CD4-positive, alpha-beta T cell treated with Interleukin-2 at 100 ng/mL for 4 hours (primary cell): ENCODE results near the gene DGKK.

Experiments used
- DNase-seq: peaks from one replicate; pipeline ENCODE4 v3.0.0-alpha.2; 2020; ENCODE audit warnings: low spot score

Gene DGKK

GRCh38 chrX:50470103-50471031 lies at the start of gene DGKK:
Gene DGKK (minus strand): TSS chrX:50470825. CDS start chrX:50470678, 147 bp downstream.
- DNase-seq, result no peak

- no peak for DNase-seq
Observed at GRCh38 chrX:50514811-50515210, 44.2 kb upstream of the DGKK start.

- DNase-seq, result no peak
Observed at GRCh38 chrX:50497114-50497513, 26.5 kb upstream of the DGKK start.

- no peak for DNase-seq
Observed at GRCh38 chrX:50495616-50496015, 25.0 kb upstream of the DGKK start.

GRCh38 chrX:50492720-50493119 lies 22.1 kb upstream of the DGKK start:
- no peak for DNase-seq

GRCh38 chrX:50484662-50485061 lies 14.0 kb upstream of the DGKK start:
- no peak for DNase-seq

GRCh38 chrX:50483283-50483682 lies 12.7 kb upstream of the DGKK start:
- no peak for DNase-seq

GRCh38 chrX:50475208-50475607 lies 4.6 kb upstream of the DGKK start:
- no peak for DNase-seq

GRCh38 chrX:50471390-50471789 lies 765 bp upstream of the DGKK start:
- DNase-seq, result no peak

- DNase-seq, result no peak
Observed at GRCh38 chrX:50469206-50469605, 1.4 kb downstream of the DGKK start.

- DNase-seq, result no peak
Observed at GRCh38 chrX:50459615-50460014, 11.0 kb downstream of the DGKK start.

- no peak for DNase-seq
Observed at GRCh38 chrX:50458483-50458882, 12.1 kb downstream of the DGKK start.

- DNase-seq, result no peak
Observed at GRCh38 chrX:50456712-50457484, 13.7 kb downstream of the DGKK start.

GRCh38 chrX:50452782-50453181 lies 17.8 kb downstream of the DGKK start:
- no peak for DNase-seq

GRCh38 chrX:50450324-50450723 lies 20.3 kb downstream of the DGKK start:
- DNase-seq, result no peak

- DNase-seq, result peak; percentile 3
Observed at GRCh38 chrX:50448565-50448964, 22.1 kb downstream of the DGKK start.

- DNase-seq, result no peak
Observed at GRCh38 chrX:50447535-50447934, 23.1 kb downstream of the DGKK start.

- no peak for DNase-seq
Observed at GRCh38 chrX:50442426-50443116, 28.1 kb downstream of the DGKK start.

GRCh38 chrX:50436797-50437196 lies 33.8 kb downstream of the DGKK start:
- no peak for DNase-seq

GRCh38 chrX:50432829-50433289 lies 37.8 kb downstream of the DGKK start:
- no peak for DNase-seq

- no peak for DNase-seq
Observed at GRCh38 chrX:50431623-50432022, 39.0 kb downstream of the DGKK start.

- no peak for DNase-seq
Observed at GRCh38 chrX:50430917-50431575, 39.6 kb downstream of the DGKK start.
